ENCODE data around the gene KCNA3. TPM values are rescaled to one million over a fixed set of nuclear protein-coding genes. Genes with fewer than 3 reads are reported as not detected.
A peak's percentile ranks its signal among the peaks of the same experiment; 100 is the strongest.
"Not testable (repeated sequence)": the region's sequence is repeated elsewhere in the genome, so short reads cannot be mapped to it uniquely, and the experiment has no call there.

Gene KCNA3
- polyA plus RNA-seq, 4 donors = 0.14 to 0.17 (median 0.15) TPM

DNA sequence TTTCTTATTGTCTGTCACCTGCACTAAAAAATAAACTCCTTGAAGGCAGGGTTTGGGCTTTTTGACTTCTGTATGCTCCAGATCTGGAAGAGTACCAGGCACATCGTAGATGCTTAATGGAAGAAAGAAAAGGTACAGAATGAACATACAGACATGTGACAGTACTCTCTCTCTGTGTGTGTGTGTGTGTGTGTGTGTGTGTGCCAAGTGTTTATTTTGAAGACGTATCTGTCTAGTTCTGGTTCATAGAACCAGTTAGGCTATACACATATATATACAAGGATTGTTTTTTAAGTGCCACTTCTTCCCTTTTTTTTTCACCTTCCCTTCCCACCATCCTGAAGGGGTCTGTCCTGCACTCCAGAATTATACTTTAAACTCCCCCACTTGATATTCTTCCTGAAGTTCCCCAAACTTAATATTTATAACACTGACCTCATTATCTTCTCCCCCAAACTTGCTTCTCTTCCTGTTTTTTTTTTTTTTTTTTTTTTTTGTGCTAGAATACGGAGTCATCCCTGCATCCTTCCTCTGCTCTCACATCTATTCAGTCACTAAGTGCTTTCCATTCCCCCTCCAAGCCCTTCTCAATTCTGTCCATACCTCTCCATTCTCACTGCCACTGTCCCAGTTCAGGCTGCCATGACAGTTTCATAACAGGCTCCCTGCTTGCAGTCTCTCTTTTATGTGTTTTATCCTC lies 5.4 kb upstream of the KCNA3 start:
- DNase-seq (ENCODE audit: low read depth in 4 of 4, low spot score in 2 of 4) = no peak

GRCh38 chr1:110677526-110677925 lies 2.8 kb upstream of the KCNA3 start:
- no peak for DNase-seq (ENCODE audit: low read depth in 4 of 4, low spot score in 2 of 4)

- DNase-seq (ENCODE audit: low read depth in 4 of 4, low spot score in 2 of 4) = no peak
Measured at GRCh38 chr1:110676970-110677369, 2.2 kb upstream of the KCNA3 start.

GRCh38 chr1:110675060-110675791 lies 486 bp upstream of the KCNA3 start:
- no peak for DNase-seq (ENCODE audit: low read depth in 4 of 4, low spot score in 2 of 4)

- no peak for DNase-seq (ENCODE audit: low read depth in 4 of 4, low spot score in 2 of 4)
Measured at GRCh38 chr1:110673805-110674336, 869 bp downstream of the KCNA3 start.

DNA sequence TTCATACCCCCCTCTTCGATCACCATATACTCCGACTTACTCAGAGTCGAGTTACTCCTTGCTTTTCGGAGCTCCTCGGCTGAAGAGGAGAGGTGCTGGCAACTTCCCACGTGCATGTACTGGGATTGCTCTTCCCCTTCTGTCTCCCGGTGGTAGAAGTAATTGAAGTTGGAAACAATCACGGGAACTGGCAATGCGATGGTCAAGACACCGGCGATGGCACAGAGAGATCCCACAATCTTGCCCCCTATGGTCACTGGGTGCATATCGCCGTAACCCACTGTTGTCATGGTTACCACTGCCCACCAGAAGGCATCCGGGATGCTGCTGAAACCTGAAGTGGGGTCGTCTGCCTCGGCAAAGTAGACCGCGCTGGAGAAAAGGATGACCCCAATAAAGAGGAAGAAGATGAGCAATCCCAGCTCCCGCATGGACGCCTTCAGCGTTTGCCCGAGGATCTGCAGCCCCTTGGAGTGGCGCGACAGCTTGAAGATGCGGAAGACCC lies 1.5 kb downstream of the KCNA3 start:
- no peak for DNase-seq (ENCODE audit: low read depth in 4 of 4, low spot score in 2 of 4)

DNA sequence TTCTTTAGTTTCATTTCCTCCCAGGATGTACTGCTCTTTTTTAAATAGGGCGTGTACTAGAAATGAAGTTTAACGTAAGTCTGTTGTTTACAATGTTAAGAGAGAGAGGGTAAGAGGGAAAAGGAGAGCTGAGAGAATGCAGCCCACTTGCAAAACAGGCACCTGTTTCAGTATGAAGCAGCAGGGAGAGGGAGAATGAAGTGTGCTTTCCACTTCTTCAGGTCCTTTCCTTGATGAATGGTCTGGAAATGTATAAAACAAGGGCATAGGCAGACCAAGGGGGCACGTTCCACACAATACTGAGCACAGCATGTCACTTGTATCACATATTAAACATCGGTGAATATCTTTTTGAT lies 2.0 kb downstream of the KCNA3 start:
- no peak for DNase-seq (ENCODE audit: low read depth in 4 of 4, low spot score in 2 of 4)

DNA sequence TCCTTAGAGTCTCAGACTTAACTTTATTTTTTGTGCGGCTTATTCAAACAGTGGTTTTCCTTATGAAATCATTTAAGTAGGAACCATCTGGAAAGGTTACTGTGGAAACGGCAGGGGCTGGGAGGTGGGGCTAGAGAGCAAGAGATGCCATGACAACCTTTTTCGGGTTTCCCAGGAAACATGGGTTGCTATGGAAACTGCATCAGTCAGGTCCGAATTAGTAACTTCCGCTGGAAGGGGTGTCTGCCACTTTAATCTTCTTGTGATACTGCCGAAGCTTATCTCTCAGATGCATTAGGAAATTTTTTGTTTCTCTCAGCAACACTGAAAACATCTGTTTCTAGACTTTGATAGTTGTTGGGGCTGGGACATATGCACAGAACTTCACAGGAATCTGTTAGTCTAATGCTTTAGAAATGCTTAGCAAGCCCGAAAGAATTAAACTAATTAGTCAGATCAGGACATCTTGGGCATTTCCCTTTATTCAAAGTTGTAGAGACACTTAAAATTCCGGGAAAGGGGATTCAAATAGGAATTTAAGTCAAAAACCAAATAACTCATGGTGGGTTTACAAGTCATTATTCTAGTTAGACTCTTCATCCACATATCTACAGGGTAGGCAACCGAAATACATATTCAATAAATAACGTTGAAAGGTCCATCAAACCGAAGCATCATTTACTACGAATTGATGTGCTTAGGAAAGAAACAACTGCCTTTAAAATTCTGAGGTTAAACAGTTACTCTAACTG lies 2.6 kb downstream of the KCNA3 start:
- no peak for DNase-seq (ENCODE audit: low read depth in 4 of 4, low spot score in 2 of 4)

- DNase-seq (ENCODE audit: low read depth in 4 of 4, low spot score in 2 of 4) = no peak
Measured at GRCh38 chr1:110671361-110671760, 3.4 kb downstream of the KCNA3 start.

- DNase-seq (ENCODE audit: low read depth in 4 of 4, low spot score in 2 of 4) = no peak
Measured at GRCh38 chr1:110668549-110668948, 6.2 kb downstream of the KCNA3 start.

DNA sequence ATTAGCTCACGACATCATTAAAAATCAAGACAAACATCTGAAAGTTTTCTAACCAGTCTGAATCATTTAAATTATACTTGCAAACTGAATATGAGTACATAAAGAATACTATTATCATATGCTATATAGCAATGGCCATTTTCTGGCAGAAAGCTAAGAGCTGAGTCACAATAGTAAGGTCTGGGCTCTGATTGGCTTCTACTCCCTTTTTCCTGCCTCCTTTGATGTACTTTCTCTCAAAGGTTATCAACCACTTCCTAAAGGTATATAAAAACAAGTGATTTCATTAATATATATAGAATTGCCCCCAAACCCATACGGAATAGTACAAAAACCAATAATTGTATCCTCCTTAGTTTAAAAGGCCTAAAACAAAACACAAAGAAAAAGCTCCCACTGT lies 7.0 kb downstream of the KCNA3 start:
- no peak for DNase-seq (ENCODE audit: low read depth in 4 of 4, low spot score in 2 of 4)

DNA sequence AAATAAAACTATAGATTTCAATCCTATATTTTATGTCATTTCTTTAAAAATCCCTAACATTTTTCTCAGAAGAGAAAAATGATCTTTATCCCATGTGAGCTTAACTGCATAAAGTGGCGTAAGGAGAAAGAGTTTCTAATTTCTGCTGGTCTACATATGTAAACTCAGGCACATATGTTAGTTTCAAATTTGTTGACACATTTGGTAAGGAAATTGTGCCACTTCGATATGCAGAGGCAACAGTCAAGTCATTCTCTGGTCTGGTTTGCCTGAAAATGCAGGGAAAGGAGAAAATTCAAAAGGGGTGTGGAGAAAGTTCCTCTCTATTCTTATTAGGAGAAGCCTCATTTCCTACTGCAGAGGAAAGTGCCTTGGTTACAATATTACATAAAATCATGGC lies 11.5 kb downstream of the KCNA3 start:
- no peak for DNase-seq (ENCODE audit: low read depth in 4 of 4, low spot score in 2 of 4)

DNA sequence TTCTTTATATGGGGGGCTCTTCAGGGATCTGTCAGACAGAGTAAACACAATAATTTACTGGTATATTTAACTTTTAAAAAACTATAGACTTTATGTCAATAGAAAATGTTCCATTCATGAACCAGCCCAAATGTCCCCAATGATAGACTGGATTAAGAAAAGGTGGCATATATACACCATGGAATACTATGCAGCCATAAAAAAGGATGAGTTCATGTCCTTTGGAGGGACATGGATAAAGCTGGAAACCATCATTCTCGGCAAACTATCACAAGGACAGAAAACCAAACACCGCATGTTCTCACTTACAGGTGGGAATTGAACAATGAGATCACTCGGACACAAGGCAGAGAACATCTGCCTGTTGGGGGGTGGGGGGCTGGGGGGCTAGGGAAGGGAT lies 15.2 kb downstream of the KCNA3 start:
- not testable (repeated sequence) for DNase-seq (ENCODE audit: low read depth in 4 of 4, low spot score in 2 of 4)

DNA sequence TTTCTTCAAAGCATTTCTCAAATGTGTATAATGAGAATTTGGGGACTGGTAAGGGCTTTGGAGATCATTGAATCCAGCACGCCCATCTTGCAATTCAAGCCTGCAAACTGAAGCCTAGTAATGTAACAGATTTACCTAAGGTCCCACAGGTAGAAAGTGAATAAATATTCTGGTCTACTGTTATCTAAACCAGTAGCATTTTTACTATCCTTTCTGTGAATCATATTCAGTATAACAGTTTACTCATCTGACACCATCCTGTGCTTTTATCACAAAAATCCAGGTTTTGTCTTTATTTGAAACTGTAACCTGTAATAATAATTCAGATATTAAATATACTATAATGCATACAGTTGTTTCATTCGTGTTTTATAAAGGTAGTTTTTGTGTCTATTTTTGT lies 17.4 kb downstream of the KCNA3 start:
- DNase-seq (ENCODE audit: low read depth in 4 of 4, low spot score in 2 of 4) = no peak

DNA sequence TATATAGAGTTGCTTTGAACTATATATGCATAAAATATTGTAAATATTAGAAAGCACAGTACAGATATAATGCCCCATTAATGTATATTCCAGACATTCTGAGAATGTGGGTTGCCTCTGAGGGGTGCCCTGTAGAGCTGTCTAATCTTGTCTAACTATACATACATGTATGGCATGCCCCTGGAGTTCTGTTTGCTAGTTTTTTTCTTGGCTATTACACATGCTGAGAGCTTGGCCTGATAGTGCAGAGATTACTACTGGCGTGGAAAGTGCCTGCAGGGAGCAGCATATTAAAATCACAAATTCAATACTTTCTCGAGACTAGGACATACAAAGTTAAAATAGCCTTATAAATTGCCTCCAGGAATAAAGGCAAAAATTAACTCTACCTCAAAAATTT lies 24.1 kb downstream of the KCNA3 start:
- DNase-seq (ENCODE audit: low read depth in 4 of 4, low spot score in 2 of 4) = no peak

- DNase-seq (ENCODE audit: low read depth in 4 of 4, low spot score in 2 of 4) = no peak
Measured at GRCh38 chr1:110648417-110648816, 26.3 kb downstream of the KCNA3 start.

GRCh38 chr1:110647254-110647891 lies 27.4 kb downstream of the KCNA3 start:
- no peak for DNase-seq (ENCODE audit: low read depth in 4 of 4, low spot score in 2 of 4)

DNA sequence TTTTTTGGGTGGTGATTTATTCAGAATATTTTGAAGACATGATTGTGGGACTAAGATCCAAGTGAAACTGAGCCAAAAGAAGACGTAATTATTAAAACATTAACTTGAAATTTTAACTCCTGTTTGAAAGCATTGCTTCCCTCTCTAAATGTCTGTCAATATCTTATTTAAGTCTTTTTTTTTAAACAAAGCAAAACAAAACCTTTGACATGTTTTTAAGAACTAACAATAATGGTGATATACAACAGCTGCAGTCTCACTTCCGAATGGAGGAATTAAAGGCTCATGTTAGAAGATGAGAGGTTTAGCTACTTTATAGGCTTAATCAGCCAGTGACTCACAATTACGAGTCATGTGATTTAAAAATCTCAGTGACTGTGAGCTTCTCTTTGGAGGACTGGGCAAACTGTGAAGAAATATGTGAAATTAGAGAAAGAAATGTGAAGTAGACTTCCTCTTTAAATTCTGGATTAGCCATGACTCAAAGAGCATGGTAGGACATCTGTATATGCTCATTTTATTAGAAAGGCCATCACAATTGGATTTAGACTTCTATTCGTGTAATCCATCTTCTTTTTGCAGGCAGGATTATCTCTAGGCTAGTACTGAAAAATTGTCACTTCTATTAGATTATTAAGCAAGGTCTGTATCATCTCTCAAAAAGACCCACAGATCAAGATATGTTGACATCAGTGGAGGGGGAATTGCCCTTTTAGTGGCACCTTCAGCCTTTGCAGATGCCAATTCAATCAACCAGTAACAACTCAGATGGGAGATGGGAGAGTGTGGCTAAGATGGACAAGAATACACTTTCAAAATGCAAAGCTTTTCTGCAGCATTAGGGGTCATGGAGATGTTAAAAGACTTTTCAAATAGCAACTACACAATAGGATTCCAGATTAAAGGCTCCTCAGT lies 28.7 kb downstream of the KCNA3 start:
- DNase-seq (ENCODE audit: low read depth in 4 of 4, low spot score in 2 of 4) = no peak

- DNase-seq (ENCODE audit: low read depth in 4 of 4, low spot score in 2 of 4) = peak in 1 of 4 donors; percentile 28
Measured at GRCh38 chr1:110645211-110645610, 29.5 kb downstream of the KCNA3 start.
